IMR-90 (cell line): ENCODE measurements around the gene ZSCAN25. TPM values are rescaled to one million over a fixed set of nuclear protein-coding genes. Genes with fewer than 3 reads are reported as not detected.

Experiments used
- ELK1 ChIP-seq: fragments of 150-350 bp; IDR thresholded peaks from 2 replicates; pipeline ENCODE4 v1.6.1; 2016; ENCODE audit warnings: low read depth, mild to moderate bottlenecking, low read length, moderate library complexity, borderline replicate concordance
- FOS ChIP-seq: fragments of 150-350 bp; IDR thresholded peaks from 2 replicates; pipeline ENCODE4 v1.6.1; 2016; ENCODE audit warnings: low read depth, low read length
- MXI1 ChIP-seq: IDR thresholded peaks from 2 replicates; pipeline ENCODE4 v1.6.1; 2012; ENCODE audit warnings: low read depth, mild to moderate bottlenecking, low read length, moderate library complexity, borderline replicate concordance
- RFX5 ChIP-seq: IDR thresholded peaks from 2 replicates; pipeline ENCODE4 v1.8.0; 2012; ENCODE audit warnings: low read depth, mild to moderate bottlenecking, low read length, moderate library complexity
- polyA plus RNA-seq, 3 experiments: library from polyadenylated mRNA; depleted of rRNA; stranded (reverse); fragments of >200 nt; gene quantifications; 2 replicates each; pipeline ENCODE4 v1.2.3, GENCODE V29; 2012; ENCODE audit warnings: low replicate concordance in 1 of 3
- total RNA-seq: library from RNA; depleted of rRNA; stranded (reverse); fragments of >200 nt; gene quantifications from 2 replicates; pipeline ENCODE4 v1.2.3, GENCODE V29; 2012

The ZSCAN25 gene
- total and polyA plus RNA-seq, 2 of the 4 experiments (the other 2 are of a cell fraction), result 6.2 to 9.0 TPM

- TF ChIP-seq RFX5, result no peak
- no peak for TF ChIP-seq FOS
- no peak for TF ChIP-seq ELK1
- TF ChIP-seq MXI1, result no peak
Observed at GRCh38 chr7:99629643-99630042, 12.9 kb downstream of the ZSCAN25 start (continued).
